ENCODE results near the gene VPS26A. TPM values are rescaled to one million over a fixed set of nuclear protein-coding genes. Genes with fewer than 3 reads are reported as not detected.

The VPS26A gene
- total RNA-seq, 1 experiment from 2014 or later, result 37.4 TPM

DNA sequence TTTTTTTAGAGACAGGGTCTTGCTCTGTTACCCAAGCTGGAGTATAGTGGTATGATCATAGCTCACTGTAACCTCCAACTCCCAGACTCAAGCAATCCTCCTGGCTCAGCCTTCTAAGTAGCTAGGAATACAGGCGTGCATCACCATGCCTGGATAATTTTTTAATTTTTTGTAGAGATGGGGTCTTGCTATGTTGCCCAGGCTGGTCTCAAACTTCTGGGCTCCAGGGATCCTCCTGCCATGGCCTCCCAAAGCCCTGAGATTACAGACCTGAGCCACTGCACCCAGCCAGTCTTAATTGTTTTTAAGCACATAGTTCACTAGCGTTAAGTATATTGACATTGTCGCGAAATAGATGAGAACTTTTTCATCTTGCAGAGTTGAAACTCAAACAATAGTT is 58.0 kb downstream of the VPS26A start:
- Mint-ChIP-seq H3K4me1 (peaks cover 13% of the 10 kb centered on the region), H3K9me3 (no peaks in the 10 kb centered on the region), H3K36me3 (peaks cover 3% of the 10 kb centered on the region; the same call in 1 of the 2 replicates), H3K4me3 (no peak overlapping the region), H3K27me3 (ENCODE audit: low read depth) (no peaks in the 10 kb centered on the region), H3K27ac (no peak overlapping the region)
- ATAC-seq (no peak), DNase-seq (ENCODE audit: low spot score) (no peak)
- TF ChIP-seq SP1 (CRISPR knock-in tag; conservative IDR thresholded peaks at IDR 0.05), result no peak
- TF ChIP-seq ZNF121 (CRISPR knock-in tag; IDR thresholded peaks at IDR 0.05), result peak; percentile 22; the same call in 1 of the 2 replicates
- ChIA-PET POLR2A (no interaction called here), CTCF (no interaction called here)

- Mint-ChIP-seq H3K9me3 (no peaks in the 10 kb centered on the region), H3K4me1 (0 out of 2 replicates have a peak, but pooled peaks cover 1% of the 10 kb centered on the region), H3K36me3 (peaks cover 38% of the 10 kb centered on the region), H3K27ac (no peak overlapping the region), H3K27me3 (ENCODE audit: low read depth) (no peaks in the 10 kb centered on the region), H3K4me3 (no peak overlapping the region)
- CTCF ChIA-PET, result no interaction called here
- POLR2A ChIA-PET, result interaction anchor here (0.7 kb wide), 1 partner anchor 219 kb away, joined by 5 read pairs; no protein-coding TSS in a partner anchor
- no peak for ATAC-seq
- TF ChIP-seq ATF1 (CRISPR knock-in tag; IDR thresholded peaks at IDR 0.05) (no peak), AFF4 (CRISPR knock-in tag; IDR thresholded peaks at IDR 0.05; ENCODE audit: borderline replicate concordance) (no peak), ZNF263 (CRISPR knock-in tag; IDR thresholded peaks at IDR 0.05; ENCODE audit: low read depth) (no peak), FOXP1 (CRISPR knock-in tag; IDR thresholded peaks at IDR 0.05; ENCODE audit: borderline replicate concordance) (no peak), ZNF121 (CRISPR knock-in tag; IDR thresholded peaks at IDR 0.05) (no peak), ZNF138 (CRISPR knock-in tag; conservative IDR thresholded peaks at IDR 0.05) (no peak), MXD4 (CRISPR knock-in tag; IDR thresholded peaks at IDR 0.05; ENCODE audit: borderline replicate concordance) (no peak), MAX (CRISPR knock-in tag; IDR thresholded peaks at IDR 0.05) (no peak), ZNF425 (CRISPR knock-in tag; conservative IDR thresholded peaks at IDR 0.05) (no peak)
- TF ChIP-seq, protein P1, sequence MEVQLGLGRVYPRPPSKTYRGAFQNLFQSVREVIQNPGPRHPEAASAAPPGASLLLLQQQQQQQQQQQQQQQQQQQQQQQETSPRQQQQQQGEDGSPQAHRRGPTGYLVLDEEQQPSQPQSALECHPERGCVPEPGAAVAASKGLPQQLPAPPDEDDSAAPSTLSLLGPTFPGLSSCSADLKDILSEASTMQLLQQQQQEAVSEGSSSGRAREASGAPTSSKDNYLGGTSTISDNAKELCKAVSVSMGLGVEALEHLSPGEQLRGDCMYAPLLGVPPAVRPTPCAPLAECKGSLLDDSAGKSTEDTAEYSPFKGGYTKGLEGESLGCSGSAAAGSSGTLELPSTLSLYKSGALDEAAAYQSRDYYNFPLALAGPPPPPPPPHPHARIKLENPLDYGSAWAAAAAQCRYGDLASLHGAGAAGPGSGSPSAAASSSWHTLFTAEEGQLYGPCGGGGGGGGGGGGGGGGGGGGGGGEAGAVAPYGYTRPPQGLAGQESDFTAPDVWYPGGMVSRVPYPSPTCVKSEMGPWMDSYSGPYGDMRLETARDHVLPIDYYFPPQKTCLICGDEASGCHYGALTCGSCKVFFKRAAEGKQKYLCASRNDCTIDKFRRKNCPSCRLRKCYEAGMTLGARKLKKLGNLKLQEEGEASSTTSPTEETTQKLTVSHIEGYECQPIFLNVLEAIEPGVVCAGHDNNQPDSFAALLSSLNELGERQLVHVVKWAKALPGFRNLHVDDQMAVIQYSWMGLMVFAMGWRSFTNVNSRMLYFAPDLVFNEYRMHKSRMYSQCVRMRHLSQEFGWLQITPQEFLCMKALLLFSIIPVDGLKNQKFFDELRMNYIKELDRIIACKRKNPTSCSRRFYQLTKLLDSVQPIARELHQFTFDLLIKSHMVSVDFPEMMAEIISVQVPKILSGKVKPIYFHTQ (CRISPR knock-in tag; IDR thresholded peaks at IDR 0.05), result no peak
- TF ChIP-seq, protein P2, sequence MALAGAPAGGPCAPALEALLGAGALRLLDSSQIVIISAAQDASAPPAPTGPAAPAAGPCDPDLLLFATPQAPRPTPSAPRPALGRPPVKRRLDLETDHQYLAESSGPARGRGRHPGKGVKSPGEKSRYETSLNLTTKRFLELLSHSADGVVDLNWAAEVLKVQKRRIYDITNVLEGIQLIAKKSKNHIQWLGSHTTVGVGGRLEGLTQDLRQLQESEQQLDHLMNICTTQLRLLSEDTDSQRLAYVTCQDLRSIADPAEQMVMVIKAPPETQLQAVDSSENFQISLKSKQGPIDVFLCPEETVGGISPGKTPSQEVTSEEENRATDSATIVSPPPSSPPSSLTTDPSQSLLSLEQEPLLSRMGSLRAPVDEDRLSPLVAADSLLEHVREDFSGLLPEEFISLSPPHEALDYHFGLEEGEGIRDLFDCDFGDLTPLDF (CRISPR knock-in tag; IDR thresholded peaks at IDR 0.05), result no peak
- TF ChIP-seq, protein P3, sequence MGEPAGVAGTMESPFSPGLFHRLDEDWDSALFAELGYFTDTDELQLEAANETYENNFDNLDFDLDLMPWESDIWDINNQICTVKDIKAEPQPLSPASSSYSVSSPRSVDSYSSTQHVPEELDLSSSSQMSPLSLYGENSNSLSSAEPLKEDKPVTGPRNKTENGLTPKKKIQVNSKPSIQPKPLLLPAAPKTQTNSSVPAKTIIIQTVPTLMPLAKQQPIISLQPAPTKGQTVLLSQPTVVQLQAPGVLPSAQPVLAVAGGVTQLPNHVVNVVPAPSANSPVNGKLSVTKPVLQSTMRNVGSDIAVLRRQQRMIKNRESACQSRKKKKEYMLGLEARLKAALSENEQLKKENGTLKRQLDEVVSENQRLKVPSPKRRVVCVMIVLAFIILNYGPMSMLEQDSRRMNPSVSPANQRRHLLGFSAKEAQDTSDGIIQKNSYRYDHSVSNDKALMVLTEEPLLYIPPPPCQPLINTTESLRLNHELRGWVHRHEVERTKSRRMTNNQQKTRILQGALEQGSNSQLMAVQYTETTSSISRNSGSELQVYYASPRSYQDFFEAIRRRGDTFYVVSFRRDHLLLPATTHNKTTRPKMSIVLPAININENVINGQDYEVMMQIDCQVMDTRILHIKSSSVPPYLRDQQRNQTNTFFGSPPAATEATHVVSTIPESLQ (CRISPR knock-in tag; IDR thresholded peaks at IDR 0.05), result no peak
- TF ChIP-seq, protein P4, sequence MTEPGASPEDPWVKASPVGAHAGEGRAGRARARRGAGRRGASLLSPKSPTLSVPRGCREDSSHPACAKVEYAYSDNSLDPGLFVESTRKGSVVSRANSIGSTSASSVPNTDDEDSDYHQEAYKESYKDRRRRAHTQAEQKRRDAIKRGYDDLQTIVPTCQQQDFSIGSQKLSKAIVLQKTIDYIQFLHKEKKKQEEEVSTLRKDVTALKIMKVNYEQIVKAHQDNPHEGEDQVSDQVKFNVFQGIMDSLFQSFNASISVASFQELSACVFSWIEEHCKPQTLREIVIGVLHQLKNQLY (CRISPR knock-in tag; IDR thresholded peaks at IDR 0.05), result no peak
- TF ChIP-seq, protein P5, sequence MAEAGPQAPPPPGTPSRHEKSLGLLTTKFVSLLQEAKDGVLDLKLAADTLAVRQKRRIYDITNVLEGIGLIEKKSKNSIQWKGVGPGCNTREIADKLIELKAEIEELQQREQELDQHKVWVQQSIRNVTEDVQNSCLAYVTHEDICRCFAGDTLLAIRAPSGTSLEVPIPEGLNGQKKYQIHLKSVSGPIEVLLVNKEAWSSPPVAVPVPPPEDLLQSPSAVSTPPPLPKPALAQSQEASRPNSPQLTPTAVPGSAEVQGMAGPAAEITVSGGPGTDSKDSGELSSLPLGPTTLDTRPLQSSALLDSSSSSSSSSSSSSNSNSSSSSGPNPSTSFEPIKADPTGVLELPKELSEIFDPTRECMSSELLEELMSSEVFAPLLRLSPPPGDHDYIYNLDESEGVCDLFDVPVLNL (CRISPR knock-in tag; IDR thresholded peaks at IDR 0.05; ENCODE audit: borderline replicate concordance, low read depth), result no peak
- TF ChIP-seq, protein P6, sequence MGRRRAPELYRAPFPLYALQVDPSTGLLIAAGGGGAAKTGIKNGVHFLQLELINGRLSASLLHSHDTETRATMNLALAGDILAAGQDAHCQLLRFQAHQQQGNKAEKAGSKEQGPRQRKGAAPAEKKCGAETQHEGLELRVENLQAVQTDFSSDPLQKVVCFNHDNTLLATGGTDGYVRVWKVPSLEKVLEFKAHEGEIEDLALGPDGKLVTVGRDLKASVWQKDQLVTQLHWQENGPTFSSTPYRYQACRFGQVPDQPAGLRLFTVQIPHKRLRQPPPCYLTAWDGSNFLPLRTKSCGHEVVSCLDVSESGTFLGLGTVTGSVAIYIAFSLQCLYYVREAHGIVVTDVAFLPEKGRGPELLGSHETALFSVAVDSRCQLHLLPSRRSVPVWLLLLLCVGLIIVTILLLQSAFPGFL (CRISPR knock-in tag; IDR thresholded peaks at IDR 0.05; ENCODE audit: borderline replicate concordance), result no peak
- DNase-seq (ENCODE audit: low spot score), result no peak
Observed at GRCh38 chr10:69186524-69186923, 62.5 kb downstream of the VPS26A start.
